Gastrocnemius medialis (tissue), 4 donors: ENCODE results near the gene B3GNT7.

ENCODE experiments used
- POLR2A ChIP-seq, 2 donors: fragments of 450-650 bp; IDR thresholded peaks; one replicate each; pipeline ENCODE4 v1.6.1; 2017; ENCODE audit warnings: antibody characterized with exemption in 2 of 2, mild to moderate bottlenecking in 2 of 2, moderate library complexity in 2 of 2
- TF ChIP-seq, protein P1 (sequence below), 5 experiments: fragments of 450-650 bp in 3 of 5; fragments of 200-600 bp in 2 of 5; sonication (generic) in 2 of 5; IDR thresholded peaks in 4 of 5; conservative IDR thresholded peaks in 1 of 5; 1 replicate in 4 of 5; 2 replicates in 1 of 5; pipeline ENCODE4 v1.5.1; 2016 to 2019; ENCODE audit warnings: antibody characterized with exemption in 5 of 5, mild to moderate bottlenecking in 3 of 5, moderate library complexity in 3 of 5

DNA sequence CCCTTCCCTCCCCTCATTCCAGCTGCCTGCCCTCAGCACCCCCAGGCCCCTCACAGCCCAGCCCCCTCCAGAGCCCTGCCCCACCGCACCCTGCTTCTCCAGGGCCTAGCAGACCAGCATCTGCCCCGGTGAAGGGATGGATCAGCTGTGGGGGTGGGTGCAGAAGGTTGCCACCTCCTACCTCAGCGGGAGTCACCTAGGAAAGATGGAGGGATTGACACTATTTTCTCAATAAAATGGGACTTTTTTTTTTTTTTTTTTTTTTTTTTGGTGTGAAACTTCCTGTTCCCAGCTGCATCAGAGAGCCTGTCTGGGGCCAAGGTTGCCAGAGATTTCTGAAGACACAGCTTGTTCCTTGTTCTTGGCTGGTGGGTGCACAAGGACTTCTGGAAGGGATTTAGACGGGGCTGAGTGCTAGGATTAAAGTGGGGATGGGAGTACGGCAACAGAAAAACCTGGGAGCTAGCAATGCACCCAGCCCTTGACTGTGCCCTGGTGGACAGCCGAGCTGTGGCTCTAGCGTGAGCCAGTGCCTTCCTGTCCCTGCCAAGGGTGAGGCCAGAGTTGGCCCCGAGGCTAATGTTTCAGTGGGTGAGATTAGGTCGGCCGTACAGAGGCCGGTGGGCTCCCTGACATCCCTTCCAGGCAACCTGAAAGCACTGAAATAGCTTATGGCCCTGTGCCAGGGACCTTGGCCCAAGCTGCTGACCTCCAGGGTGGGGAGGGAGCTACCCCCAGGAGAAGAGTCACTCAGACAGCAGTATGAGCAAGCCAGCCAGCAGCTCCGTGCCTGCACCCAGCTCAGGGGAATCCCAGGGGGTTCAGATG lies 4.6 kb downstream of the B3GNT7 start:
- no peak for TF ChIP-seq POLR2A (IDR thresholded peaks at IDR 0.05)
- TF ChIP-seq, protein P1, sequence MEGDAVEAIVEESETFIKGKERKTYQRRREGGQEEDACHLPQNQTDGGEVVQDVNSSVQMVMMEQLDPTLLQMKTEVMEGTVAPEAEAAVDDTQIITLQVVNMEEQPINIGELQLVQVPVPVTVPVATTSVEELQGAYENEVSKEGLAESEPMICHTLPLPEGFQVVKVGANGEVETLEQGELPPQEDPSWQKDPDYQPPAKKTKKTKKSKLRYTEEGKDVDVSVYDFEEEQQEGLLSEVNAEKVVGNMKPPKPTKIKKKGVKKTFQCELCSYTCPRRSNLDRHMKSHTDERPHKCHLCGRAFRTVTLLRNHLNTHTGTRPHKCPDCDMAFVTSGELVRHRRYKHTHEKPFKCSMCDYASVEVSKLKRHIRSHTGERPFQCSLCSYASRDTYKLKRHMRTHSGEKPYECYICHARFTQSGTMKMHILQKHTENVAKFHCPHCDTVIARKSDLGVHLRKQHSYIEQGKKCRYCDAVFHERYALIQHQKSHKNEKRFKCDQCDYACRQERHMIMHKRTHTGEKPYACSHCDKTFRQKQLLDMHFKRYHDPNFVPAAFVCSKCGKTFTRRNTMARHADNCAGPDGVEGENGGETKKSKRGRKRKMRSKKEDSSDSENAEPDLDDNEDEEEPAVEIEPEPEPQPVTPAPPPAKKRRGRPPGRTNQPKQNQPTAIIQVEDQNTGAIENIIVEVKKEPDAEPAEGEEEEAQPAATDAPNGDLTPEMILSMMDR (IDR thresholded peaks at IDR 0.05 in 4 of 5, conservative IDR thresholded peaks at IDR 0.05 in 1 of 5), result peak in 1 of 5 experiments; percentile 16
